Subcutaneous abdominal adipose tissue (tissue), 5 donors: ENCODE results near the gene C6orf15.
A peak's percentile ranks its signal among the peaks of the same experiment; 100 is the strongest.

Source experiments
- H3K27ac ChIP-seq: one replicate; pipeline ENCODE4 v1.7.0; 2013; ENCODE audit warnings: low read depth, mild to moderate bottlenecking, inconsistent platforms, low read length, moderate library complexity
- H3K27me3 ChIP-seq, 5 donors: one replicate each; pipeline ENCODE4 v1.7.0; 2013; ENCODE audit warnings: low read length in 5 of 5, inconsistent platforms in 1 of 5; ENCODE audit not compliant: control insufficient read depth in 5 of 5, insufficient read depth in 4 of 5
- H3K36me3 ChIP-seq, 5 donors: one replicate each; pipeline ENCODE4 v1.7.0; 2013; ENCODE audit warnings: low read length in 5 of 5; ENCODE audit not compliant: control insufficient read depth in 5 of 5, insufficient read depth in 5 of 5
- H3K4me1 ChIP-seq, 5 donors: one replicate each; pipeline ENCODE4 v1.7.0; 2013; ENCODE audit warnings: low read length in 5 of 5, mild to moderate bottlenecking in 3 of 5, moderate library complexity in 1 of 5; ENCODE audit not compliant: control insufficient read depth in 5 of 5, insufficient read depth in 5 of 5
- H3K4me3 ChIP-seq, 5 donors: one replicate each; pipeline ENCODE4 v1.7.0; 2013; ENCODE audit warnings: low read length in 5 of 5, low read depth in 1 of 5
- H3K9ac ChIP-seq, 5 donors: one replicate each; pipeline ENCODE4 v1.7.0; 2013; ENCODE audit warnings: low read length in 5 of 5, mild to moderate bottlenecking in 4 of 5, moderate library complexity in 3 of 5
- H3K9me3 ChIP-seq, 5 donors: one replicate each; pipeline ENCODE4 v1.7.0; 2013; ENCODE audit warnings: low read length in 5 of 5; ENCODE audit not compliant: control insufficient read depth in 5 of 5
- donor health status: healthy.
- donor health status: healthy.
- donor health status: healthy.
- donor health status: healthy.
- donor health status: healthy.

Gene C6orf15

GRCh38 chr6:31121131-31121790 lies 8.9 kb upstream of the C6orf15 start:
- no peak overlapping the region for H3K27ac ChIP-seq
- H3K9ac ChIP-seq: peak overlapping the region in 1 of 5 donors; percentile 11
- H3K27me3 ChIP-seq: peaks cover 0 to 7% (median under 1%) of the 10 kb centered on the region in 5 donors
- no peak overlapping the region for H3K4me3 ChIP-seq
- no peaks in the 10 kb centered on the region for H3K36me3 ChIP-seq
- no peaks in the 10 kb centered on the region for H3K9me3 ChIP-seq
- H3K4me1 ChIP-seq: peaks cover 4 to 58% (median 28%) of the 10 kb centered on the region in 5 donors

GRCh38 chr6:31120151-31120915 lies 8.0 kb upstream of the C6orf15 start, which contains the start of gene CDSN:
TSS of gene CDSN (minus strand) at chr6:31120446. CDS start at chr6:31120419, 27 bp downstream.
- Histone ChIP-seq H3K27me3 (peaks cover 0 to 9% (median 5%) of the 10 kb centered on the region in 5 donors), H3K4me1 (peaks cover 4 to 54% (median 31%) of the 10 kb centered on the region in 5 donors), H3K4me3 (no peak within 1 kb of the TSS), H3K27ac (no peak within 1 kb of the TSS), H3K9ac (no peak within 1 kb of the TSS), H3K36me3 (no peaks in the 10 kb centered on the region), H3K9me3 (no peaks in the 10 kb centered on the region)

GRCh38 chr6:31118178-31118577 lies 5.8 kb upstream of the C6orf15 start:
- Histone ChIP-seq H3K4me1 (peaks cover 8 to 59% (median 41%) of the 10 kb centered on the region in 5 donors), H3K36me3 (no peaks in the 10 kb centered on the region), H3K27me3 (peaks cover 0 to 16% (median 5%) of the 10 kb centered on the region in 5 donors), H3K27ac (no peak overlapping the region), H3K9me3 (no peaks in the 10 kb centered on the region), H3K4me3 (no peak overlapping the region), H3K9ac (no peak overlapping the region)

GRCh38 chr6:31116661-31117385 lies 4.4 kb upstream of the C6orf15 start:
- no peaks in the 10 kb centered on the region for H3K36me3 ChIP-seq
- H3K9ac ChIP-seq: peak overlapping the region in 3 of 5 donors; percentile 13 to 46 (median 26)
- peak overlapping the region in 4 of 5 donors; percentile 36 to 69 (median 58) for H3K4me3 ChIP-seq
- peaks cover 0 to 16% (median 5%) of the 10 kb centered on the region in 5 donors for H3K27me3 ChIP-seq
- peaks cover 5 to 49% (median 35%) of the 10 kb centered on the region in 5 donors for H3K4me1 ChIP-seq
- H3K9me3 ChIP-seq: no peaks in the 10 kb centered on the region
- H3K27ac ChIP-seq: no peak overlapping the region

- peaks cover 0 to 16% (median 5%) of the 10 kb centered on the region in 5 donors for H3K27me3 ChIP-seq
- no peaks in the 10 kb centered on the region for H3K36me3 ChIP-seq
- no peaks in the 10 kb centered on the region for H3K9me3 ChIP-seq
- H3K4me1 ChIP-seq: peaks cover 5 to 49% (median 35%) of the 10 kb centered on the region in 5 donors
- no peak overlapping the region for H3K9ac ChIP-seq
- no peak overlapping the region for H3K4me3 ChIP-seq
- H3K27ac ChIP-seq: no peak overlapping the region
Measured at GRCh38 chr6:31115941-31116560, 3.7 kb upstream of the C6orf15 start.

GRCh38 chr6:31114970-31115849 lies 2.8 kb upstream of the C6orf15 start:
- Histone ChIP-seq H3K27ac (peak overlapping the region; percentile 17), H3K27me3 (peaks cover 0 to 18% (median 5%) of the 10 kb centered on the region in 5 donors), H3K9ac (no peak overlapping the region), H3K4me3 (peak overlapping the region in 3 of 5 donors; percentile 24 to 49 (median 36)), H3K9me3 (no peaks in the 10 kb centered on the region), H3K4me1 (peaks cover 5 to 49% (median 35%) of the 10 kb centered on the region in 5 donors), H3K36me3 (no peaks in the 10 kb centered on the region)

- peaks cover 5 to 49% (median 35%) of the 10 kb centered on the region in 5 donors for H3K4me1 ChIP-seq
- no peaks in the 10 kb centered on the region for H3K9me3 ChIP-seq
- peak within 1 kb of the TSS in 3 of 5 donors; percentile 24 to 49 (median 36) for H3K4me3 ChIP-seq
- H3K27ac ChIP-seq: peak within 1 kb of the TSS; percentile 41
- H3K27me3 ChIP-seq: peaks cover 0 to 22% (median 11%) of the 10 kb centered on the region in 5 donors
- H3K36me3 ChIP-seq: no peaks in the 10 kb centered on the region
- no peak within 1 kb of the TSS for H3K9ac ChIP-seq
Measured at GRCh38 chr6:31114541-31114878, 2.1 kb upstream of the C6orf15 start, which contains the start of gene PSORS1C1. TSS of gene PSORS1C1 (plus strand) at chr6:31114800. CDS start at chr6:31129633, 14,833 bp downstream.

- H3K27me3 ChIP-seq: peaks cover 0 to 22% (median 11%) of the 10 kb centered on the region in 5 donors
- peaks cover 5 to 49% (median 35%) of the 10 kb centered on the region in 5 donors for H3K4me1 ChIP-seq
- peak overlapping the region; percentile 41 for H3K27ac ChIP-seq
- H3K4me3 ChIP-seq: peak overlapping the region in 2 of 5 donors; percentile 36 to 49
- H3K36me3 ChIP-seq: no peaks in the 10 kb centered on the region
- no peaks in the 10 kb centered on the region for H3K9me3 ChIP-seq
- no peak overlapping the region for H3K9ac ChIP-seq
Measured at GRCh38 chr6:31113861-31114540, 1.6 kb upstream of the C6orf15 start.
